ENCODE data around the gene RAB44. TPM values are rescaled to one million over a fixed set of nuclear protein-coding genes. Genes with fewer than 3 reads are reported as not detected.

The RAB44 gene
- total RNA-seq, 4 donors from 2014 or later: 0.14 to 1.1 (median 0.46) TPM

DNA sequence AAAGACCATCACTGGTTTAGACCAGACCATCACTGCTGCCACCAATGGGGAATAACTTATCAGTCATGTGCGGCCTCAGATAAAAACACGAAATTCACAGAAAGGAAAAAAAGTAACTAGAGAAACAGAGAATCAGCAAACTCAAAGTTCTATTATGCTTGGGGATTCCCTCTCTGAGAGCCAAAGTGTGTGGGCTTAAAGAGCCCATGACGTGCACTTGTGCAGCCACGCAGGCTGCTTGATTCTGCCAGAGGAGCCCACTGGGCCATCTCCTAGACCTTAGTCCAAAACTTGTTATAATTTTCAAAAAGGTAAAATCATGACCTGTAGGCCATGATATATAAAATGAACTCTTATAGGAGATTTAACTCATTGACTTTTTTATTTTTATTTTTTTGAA lies 15.2 kb downstream of the RAB44 start:
- intact Hi-C loops (cut with DNase I; ENCODE audit: low total_unique reads): no loop called here

DNA sequence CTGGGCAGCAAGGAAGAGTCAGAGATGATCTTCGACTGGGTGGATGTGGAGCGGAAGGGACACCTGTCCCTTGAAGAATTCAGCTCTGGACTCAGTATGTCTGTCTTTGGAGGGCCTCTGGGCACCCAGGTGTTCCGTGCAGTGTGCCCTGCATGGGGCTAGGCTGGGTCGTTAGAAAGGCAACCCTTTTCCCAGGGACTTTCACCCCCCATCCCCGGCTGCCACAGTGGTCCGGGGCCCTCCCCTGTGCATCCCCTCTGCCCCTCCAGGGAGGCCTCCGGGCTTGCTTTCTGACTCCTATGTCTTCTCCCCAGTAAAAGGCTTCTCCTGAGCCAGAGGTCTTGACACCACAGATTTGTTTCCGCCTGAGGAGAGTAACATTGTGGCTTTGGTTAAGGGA lies 16.2 kb downstream of the RAB44 start:
- Histone ChIP-seq H3K36me3 (no peaks in the 10 kb centered on the region), H3K9me3 (no peaks in the 10 kb centered on the region), H3K27me3 (no peaks in the 10 kb centered on the region), H3K27ac (no peak overlapping the region), H3K4me1 (peaks cover 0 to 6% (median 0%) of the 10 kb centered on the region in 4 donors), H3K4me3 (no peak overlapping the region)
- in situ Hi-C loops (cut with MboI; ENCODE audit: low pct_ligation_motif_present in 1 of 4, low pct_unique_long_range_greater_than_20kb in 1 of 4, low sequenced_read_pairs in 3 of 4) (loop anchor here in 1 of 4 donors (25.0 kb wide), 1 partner anchor 302 kb away; no protein-coding TSS in a partner anchor), intact Hi-C loops (cut with DNase I; ENCODE audit: low total_unique reads) (no loop called here)
- DNase-seq: no peak
- 82% methylated on average over 8 of the region's 8 CpGs; no CpG with 5 or more reads in 1 of the 2 donors for WGBS, 2 donors (ENCODE audit: low coverage in 1 of 2)
- TF ChIP-seq EP300 (IDR thresholded peaks at IDR 0.05; ENCODE audit: low read depth) (no peak), POLR2A (IDR thresholded peaks at IDR 0.05) (no peak), POLR2AphosphoS5 (IDR thresholded peaks at IDR 0.05) (no peak)
- TF ChIP-seq, protein P1, sequence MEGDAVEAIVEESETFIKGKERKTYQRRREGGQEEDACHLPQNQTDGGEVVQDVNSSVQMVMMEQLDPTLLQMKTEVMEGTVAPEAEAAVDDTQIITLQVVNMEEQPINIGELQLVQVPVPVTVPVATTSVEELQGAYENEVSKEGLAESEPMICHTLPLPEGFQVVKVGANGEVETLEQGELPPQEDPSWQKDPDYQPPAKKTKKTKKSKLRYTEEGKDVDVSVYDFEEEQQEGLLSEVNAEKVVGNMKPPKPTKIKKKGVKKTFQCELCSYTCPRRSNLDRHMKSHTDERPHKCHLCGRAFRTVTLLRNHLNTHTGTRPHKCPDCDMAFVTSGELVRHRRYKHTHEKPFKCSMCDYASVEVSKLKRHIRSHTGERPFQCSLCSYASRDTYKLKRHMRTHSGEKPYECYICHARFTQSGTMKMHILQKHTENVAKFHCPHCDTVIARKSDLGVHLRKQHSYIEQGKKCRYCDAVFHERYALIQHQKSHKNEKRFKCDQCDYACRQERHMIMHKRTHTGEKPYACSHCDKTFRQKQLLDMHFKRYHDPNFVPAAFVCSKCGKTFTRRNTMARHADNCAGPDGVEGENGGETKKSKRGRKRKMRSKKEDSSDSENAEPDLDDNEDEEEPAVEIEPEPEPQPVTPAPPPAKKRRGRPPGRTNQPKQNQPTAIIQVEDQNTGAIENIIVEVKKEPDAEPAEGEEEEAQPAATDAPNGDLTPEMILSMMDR (IDR thresholded peaks at IDR 0.05): no peak

More for the DNA sequence above, 15.2 kb downstream of the RAB44 start:
- H3K9me3 ChIP-seq: no peaks in the 10 kb centered on the region
- no peaks in the 10 kb centered on the region for H3K27me3 ChIP-seq
- TF ChIP-seq POLR2AphosphoS5 (IDR thresholded peaks at IDR 0.05) (no peak), EP300 (IDR thresholded peaks at IDR 0.05; ENCODE audit: low read depth) (no peak), POLR2A (IDR thresholded peaks at IDR 0.05) (no peak)
- TF ChIP-seq, protein P1 (IDR thresholded peaks at IDR 0.05): no peak
- peaks cover 0 to 6% (median 0%) of the 10 kb centered on the region in 4 donors for H3K4me1 ChIP-seq
- no peak for DNase-seq
- H3K36me3 ChIP-seq: no peaks in the 10 kb centered on the region
- in situ Hi-C loops (cut with MboI; ENCODE audit: low pct_ligation_motif_present in 1 of 4, low pct_unique_long_range_greater_than_20kb in 1 of 4, low sequenced_read_pairs in 3 of 4): loop anchor here in 1 of 4 donors (25.0 kb wide), 1 partner anchor 301 kb away; no protein-coding TSS in a partner anchor
- H3K4me3 ChIP-seq: no peak overlapping the region
- WGBS, 2 donors (ENCODE audit: low coverage in 1 of 2): 73 to 86% methylated on average over 4 of the region's 4 CpGs
- H3K27ac ChIP-seq: no peak overlapping the region

DNA sequence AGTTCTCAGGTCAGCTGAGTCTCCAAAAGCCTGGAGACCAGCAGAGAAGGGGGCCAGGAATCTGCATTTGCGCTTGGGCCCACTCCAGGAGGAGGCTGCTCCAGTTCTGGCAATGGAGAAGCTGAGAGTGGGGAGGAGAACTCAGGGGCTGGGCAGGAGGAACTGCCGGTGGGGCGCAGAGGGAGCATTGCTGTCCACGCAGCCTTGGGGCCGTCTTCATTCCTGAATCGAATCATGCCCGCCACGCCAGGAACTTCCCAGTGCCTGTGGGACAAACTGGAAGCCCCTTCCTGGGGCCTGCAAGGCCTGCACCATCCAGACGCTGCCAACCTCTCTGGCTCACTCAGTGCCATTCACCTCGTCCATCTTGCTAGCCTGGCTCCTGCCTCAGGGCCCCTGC lies 16.9 kb downstream of the RAB44 start:
- H3K27me3 ChIP-seq: no peaks in the 10 kb centered on the region
- intact Hi-C loops (cut with DNase I; ENCODE audit: low total_unique reads) (no loop called here), in situ Hi-C loops (cut with MboI; ENCODE audit: low pct_ligation_motif_present in 1 of 4, low pct_unique_long_range_greater_than_20kb in 1 of 4, low sequenced_read_pairs in 3 of 4) (loop anchor here in 1 of 4 donors (25.0 kb wide), 1 partner anchor 302 kb away; no protein-coding TSS in a partner anchor)
- no peak for DNase-seq
- TF ChIP-seq POLR2A (IDR thresholded peaks at IDR 0.05): no peak
- no peak for TF ChIP-seq POLR2AphosphoS5 (IDR thresholded peaks at IDR 0.05)
- TF ChIP-seq EP300 (IDR thresholded peaks at IDR 0.05; ENCODE audit: low read depth): no peak
- TF ChIP-seq, protein P1 (IDR thresholded peaks at IDR 0.05): no peak
- no peak overlapping the region for H3K4me3 ChIP-seq
- H3K36me3 ChIP-seq: no peaks in the 10 kb centered on the region
- no peak overlapping the region for H3K27ac ChIP-seq
- 80 to 89% methylated on average over 1 to 10 of the region's 10 CpGs for WGBS, 2 donors (ENCODE audit: low coverage in 1 of 2)
- H3K4me1 ChIP-seq: peaks cover 0 to 6% (median 0%) of the 10 kb centered on the region in 4 donors
- H3K9me3 ChIP-seq: no peaks in the 10 kb centered on the region

DNA sequence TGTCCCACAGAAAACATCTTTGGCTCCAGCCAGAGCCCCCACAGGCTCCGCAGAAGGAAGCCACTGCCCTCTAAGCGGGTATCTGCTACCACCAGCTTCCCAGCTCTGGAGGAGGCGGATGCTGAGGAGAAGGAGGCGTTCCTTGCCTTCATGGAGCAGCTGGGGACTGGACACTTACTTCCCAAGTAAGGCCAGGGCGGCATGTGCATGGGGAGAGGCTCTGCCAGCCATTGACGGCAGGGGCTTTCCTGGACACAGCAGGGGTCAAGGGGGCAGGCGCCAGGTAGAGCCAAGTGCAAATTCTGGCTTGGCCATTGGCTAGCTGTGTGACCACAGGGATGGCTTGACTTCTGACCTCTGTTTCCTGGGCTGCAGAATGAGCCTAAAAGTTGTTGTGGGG lies 17.8 kb downstream of the RAB44 start:
- WGBS, 2 donors (ENCODE audit: low coverage in 1 of 2): 88% methylated on average over 7 of the region's 7 CpGs; no CpG with 5 or more reads in 1 of the 2 donors
- Histone ChIP-seq H3K9me3 (no peaks in the 10 kb centered on the region), H3K27ac (no peak overlapping the region), H3K4me1 (peaks cover 0 to 6% (median 0%) of the 10 kb centered on the region in 4 donors), H3K4me3 (no peak overlapping the region), H3K27me3 (no peaks in the 10 kb centered on the region), H3K36me3 (no peaks in the 10 kb centered on the region)
- intact Hi-C loops (cut with DNase I; ENCODE audit: low total_unique reads): no loop called here
- TF ChIP-seq POLR2AphosphoS5 (IDR thresholded peaks at IDR 0.05) (no peak), POLR2A (IDR thresholded peaks at IDR 0.05) (no peak)
- in situ Hi-C loops (cut with MboI; ENCODE audit: low pct_ligation_motif_present in 1 of 4, low pct_unique_long_range_greater_than_20kb in 1 of 4, low sequenced_read_pairs in 3 of 4): loop anchor here in 1 of 4 donors (25.0 kb wide), 1 partner anchor 303 kb away; no protein-coding TSS in a partner anchor
- no peak for DNase-seq
